GM10847 (cell line): Measurements from ENCODE around the gene LRRC53.

Source experiments
- POLR2A ChIP-seq: IDR thresholded peaks from 2 replicates; pipeline ENCODE4 v1.6.1; 2011; ENCODE audit not compliant: insufficient read length; ENCODE audit errors: extremely low read depth

Gene LRRC53

GRCh38 chr1:74512170-74512915, at the start of gene LRRC53:
LRRC53 (minus strand) TSS chr1:74512611; CDS start chr1:74483349, 29,262 bp downstream.
- TF ChIP-seq POLR2A: no peak

GRCh38 chr1:74549932-74550331, 37.5 kb upstream of the LRRC53 start:
- no peak for TF ChIP-seq POLR2A

- no peak for TF ChIP-seq POLR2A
These were observed 36.7 kb upstream of the LRRC53 start for GRCh38 chr1:74548961-74549750.

- no peak for TF ChIP-seq POLR2A
These were observed 33.4 kb upstream of the LRRC53 start for GRCh38 chr1:74545821-74546220.

- no peak for TF ChIP-seq POLR2A
These were observed 21.8 kb upstream of the LRRC53 start for GRCh38 chr1:74534241-74534640.

GRCh38 chr1:74531796-74532195, 19.4 kb upstream of the LRRC53 start:
- no peak for TF ChIP-seq POLR2A

- no peak for TF ChIP-seq POLR2A
These were observed 18.5 kb upstream of the LRRC53 start for GRCh38 chr1:74530892-74531291.

- no peak for TF ChIP-seq POLR2A
These were observed 15.7 kb upstream of the LRRC53 start for GRCh38 chr1:74528123-74528522.

- no peak for TF ChIP-seq POLR2A
These were observed 14.3 kb upstream of the LRRC53 start for GRCh38 chr1:74526708-74527107.

- TF ChIP-seq POLR2A: no peak
These were observed 11.6 kb upstream of the LRRC53 start for GRCh38 chr1:74523873-74524480.

GRCh38 chr1:74522148-74522547, 9.7 kb upstream of the LRRC53 start:
- TF ChIP-seq POLR2A: no peak

- no peak for TF ChIP-seq POLR2A
These were observed 5.2 kb upstream of the LRRC53 start for GRCh38 chr1:74517599-74518051.

GRCh38 chr1:74513411-74514300, 1.2 kb upstream of the LRRC53 start:
- TF ChIP-seq POLR2A: no peak

GRCh38 chr1:74508449-74508848, 4.0 kb downstream of the LRRC53 start:
- no peak for TF ChIP-seq POLR2A
